DND-41 (cell line): ENCODE measurements around the gene HIVEP2.

Experiments used
- CTCF ChIP-seq: IDR thresholded peaks from 2 replicates; pipeline ENCODE4 v1.5.1; 2012; ENCODE audit warnings: borderline replicate concordance, low read length, moderate library complexity, mild to moderate bottlenecking; ENCODE audit not compliant: poor library complexity, severe bottlenecking; ENCODE audit errors: extremely low read depth
- EZH2 ChIP-seq: IDR thresholded peaks from 3 replicates; pipeline ENCODE4 v1.6.1; 2012; ENCODE audit warnings: borderline replicate concordance, low read depth, mild to moderate bottlenecking, moderate library complexity, low read length, inconsistent platforms; ENCODE audit not compliant: severe bottlenecking

DNA sequence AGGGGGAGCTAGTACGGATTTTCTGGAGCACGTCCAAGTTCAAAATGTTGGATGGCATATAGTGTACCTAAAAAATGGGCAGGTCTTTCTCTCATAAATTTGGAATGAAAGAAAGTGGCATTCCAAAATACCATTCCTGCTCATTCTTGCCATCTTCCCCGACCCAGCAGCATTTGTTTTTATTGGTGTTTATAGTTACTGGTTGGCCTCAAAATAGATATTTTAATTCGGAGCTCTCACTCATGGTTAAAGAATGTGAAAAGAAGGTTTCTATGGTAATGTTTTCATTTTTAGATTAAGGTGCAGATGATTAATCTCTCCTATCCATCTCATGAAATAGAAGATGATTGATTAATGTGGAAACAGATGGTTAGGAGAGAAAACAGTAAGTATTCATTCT is 204.5 kb downstream of the HIVEP2 start:
- TF ChIP-seq CTCF (no peak), EZH2 (no peak)
